ENCODE results near the gene DAD1.
"Not testable (repeated sequence)": the region's sequence is repeated elsewhere in the genome, so short reads cannot be mapped to it uniquely, and the experiment has no call there.

DAD1 gene

GRCh38 chr14:22566266-22566665 is 22.8 kb downstream of the DAD1 start:
- H3K4me2 ChIP-seq (ENCODE audit: low read length); H3K9me3 ChIP-seq (replicated peaks; ENCODE audit: low read length); H3K9ac ChIP-seq (ENCODE audit: low read depth, low read length); H3K27me3 ChIP-seq (ENCODE audit: control insufficient read depth, insufficient read depth, low read length); H3K4me1 ChIP-seq (ENCODE audit: control insufficient read depth, insufficient read depth, low read length); H3K4me3 ChIP-seq (ENCODE audit: low read length): not testable (repeated sequence)
- H3K36me3 ChIP-seq (ENCODE audit: insufficient read depth, low read length) = peaks cover 67% of the 10 kb centered on the region

GRCh38 chr14:22565391-22565945 is 23.6 kb downstream of the DAD1 start:
- Histone ChIP-seq H3K9me3 (replicated peaks; ENCODE audit: low read length) (no peaks in the 10 kb centered on the region), H3K27me3 (ENCODE audit: control insufficient read depth, insufficient read depth, low read length) (no peaks in the 10 kb centered on the region), H3K4me3 (ENCODE audit: low read length) (no peak overlapping the region), H3K4me1 (ENCODE audit: control insufficient read depth, insufficient read depth, low read length) (peaks cover 4% of the 10 kb centered on the region), H3K9ac (ENCODE audit: low read depth, low read length) (no peak overlapping the region), H3K4me2 (ENCODE audit: low read length) (no peak overlapping the region), H3K36me3 (ENCODE audit: insufficient read depth, low read length) (peaks cover 68% of the 10 kb centered on the region)

- Histone ChIP-seq H3K9me3 (replicated peaks; ENCODE audit: low read length) (no peaks in the 10 kb centered on the region), H3K36me3 (ENCODE audit: insufficient read depth, low read length) (peaks cover 62% of the 10 kb centered on the region), H3K4me1 (ENCODE audit: control insufficient read depth, insufficient read depth, low read length) (peaks cover under 1% of the 10 kb centered on the region), H3K9ac (ENCODE audit: low read depth, low read length) (no peak overlapping the region), H3K4me2 (ENCODE audit: low read length) (no peak overlapping the region), H3K4me3 (ENCODE audit: low read length) (no peak overlapping the region), H3K27me3 (ENCODE audit: control insufficient read depth, insufficient read depth, low read length) (no peaks in the 10 kb centered on the region)
These were observed 24.6 kb downstream of the DAD1 start for GRCh38 chr14:22564463-22564862.

- Histone ChIP-seq H3K9me3 (replicated peaks; ENCODE audit: low read length) (no peaks in the 10 kb centered on the region), H3K9ac (ENCODE audit: low read depth, low read length) (no peak overlapping the region), H3K4me1 (ENCODE audit: control insufficient read depth, insufficient read depth, low read length) (peaks cover 3% of the 10 kb centered on the region), H3K4me2 (ENCODE audit: low read length) (no peak overlapping the region), H3K27me3 (ENCODE audit: control insufficient read depth, insufficient read depth, low read length) (no peaks in the 10 kb centered on the region), H3K36me3 (ENCODE audit: insufficient read depth, low read length) (peaks cover 57% of the 10 kb centered on the region), H3K4me3 (ENCODE audit: low read length) (no peak overlapping the region)
These were observed 25.0 kb downstream of the DAD1 start for GRCh38 chr14:22563987-22564386.

GRCh38 chr14:22561661-22562579 is 27.1 kb downstream of the DAD1 start:
- H3K9me3 ChIP-seq (replicated peaks; ENCODE audit: low read length) = no peaks in the 10 kb centered on the region
- H3K4me3 ChIP-seq (ENCODE audit: low read length) = no peak overlapping the region
- H3K4me2 ChIP-seq (ENCODE audit: low read length) = no peak overlapping the region
- H3K27me3 ChIP-seq (ENCODE audit: control insufficient read depth, insufficient read depth, low read length) = no peaks in the 10 kb centered on the region
- no peak overlapping the region for H3K9ac ChIP-seq (ENCODE audit: low read depth, low read length)
- H3K4me1 ChIP-seq (ENCODE audit: control insufficient read depth, insufficient read depth, low read length) = peaks cover 7% of the 10 kb centered on the region
- H3K36me3 ChIP-seq (ENCODE audit: insufficient read depth, low read length) = peaks cover 38% of the 10 kb centered on the region

- Histone ChIP-seq H3K9me3 (replicated peaks; ENCODE audit: low read length) (no peaks in the 10 kb centered on the region), H3K4me3 (ENCODE audit: low read length) (no peak overlapping the region), H3K27me3 (ENCODE audit: control insufficient read depth, insufficient read depth, low read length) (no peaks in the 10 kb centered on the region), H3K36me3 (ENCODE audit: insufficient read depth, low read length) (peaks cover 34% of the 10 kb centered on the region), H3K9ac (ENCODE audit: low read depth, low read length) (no peak overlapping the region), H3K4me1 (ENCODE audit: control insufficient read depth, insufficient read depth, low read length) (peaks cover 12% of the 10 kb centered on the region), H3K4me2 (ENCODE audit: low read length) (no peak overlapping the region)
These were observed 27.7 kb downstream of the DAD1 start for GRCh38 chr14:22561366-22561660.

GRCh38 chr14:22560662-22561365 is 28.2 kb downstream of the DAD1 start:
- H3K9ac ChIP-seq (ENCODE audit: low read depth, low read length) = no peak overlapping the region
- peaks cover 17% of the 10 kb centered on the region for H3K4me1 ChIP-seq (ENCODE audit: control insufficient read depth, insufficient read depth, low read length)
- no peak overlapping the region for H3K4me3 ChIP-seq (ENCODE audit: low read length)
- H3K36me3 ChIP-seq (ENCODE audit: insufficient read depth, low read length) = peaks cover 31% of the 10 kb centered on the region
- no peaks in the 10 kb centered on the region for H3K27me3 ChIP-seq (ENCODE audit: control insufficient read depth, insufficient read depth, low read length)
- no peak overlapping the region for H3K4me2 ChIP-seq (ENCODE audit: low read length)
- no peaks in the 10 kb centered on the region for H3K9me3 ChIP-seq (replicated peaks; ENCODE audit: low read length)

- H3K4me3 ChIP-seq (ENCODE audit: low read length) = no peak overlapping the region
- H3K36me3 ChIP-seq (ENCODE audit: insufficient read depth, low read length) = peaks cover 14% of the 10 kb centered on the region
- H3K27me3 ChIP-seq (ENCODE audit: control insufficient read depth, insufficient read depth, low read length) = no peaks in the 10 kb centered on the region
- peaks cover 23% of the 10 kb centered on the region for H3K4me1 ChIP-seq (ENCODE audit: control insufficient read depth, insufficient read depth, low read length)
- no peak overlapping the region for H3K4me2 ChIP-seq (ENCODE audit: low read length)
- no peaks in the 10 kb centered on the region for H3K9me3 ChIP-seq (replicated peaks; ENCODE audit: low read length)
- H3K9ac ChIP-seq (ENCODE audit: low read depth, low read length) = no peak overlapping the region
These were observed 30.0 kb downstream of the DAD1 start for GRCh38 chr14:22559041-22559440.

GRCh38 chr14:22558221-22558913 is 30.7 kb downstream of the DAD1 start:
- Histone ChIP-seq H3K9me3 (replicated peaks; ENCODE audit: low read length) (no peaks in the 10 kb centered on the region), H3K4me1 (ENCODE audit: control insufficient read depth, insufficient read depth, low read length) (peaks cover 23% of the 10 kb centered on the region), H3K9ac (ENCODE audit: low read depth, low read length) (no peak overlapping the region), H3K36me3 (ENCODE audit: insufficient read depth, low read length) (peaks cover 7% of the 10 kb centered on the region), H3K27me3 (ENCODE audit: control insufficient read depth, insufficient read depth, low read length) (no peaks in the 10 kb centered on the region), H3K4me2 (ENCODE audit: low read length) (no peak overlapping the region), H3K4me3 (ENCODE audit: low read length) (no peak overlapping the region)

GRCh38 chr14:22557846-22558220 is 31.2 kb downstream of the DAD1 start:
- Histone ChIP-seq H3K36me3 (ENCODE audit: insufficient read depth, low read length) (peaks cover 6% of the 10 kb centered on the region), H3K27me3 (ENCODE audit: control insufficient read depth, insufficient read depth, low read length) (no peaks in the 10 kb centered on the region), H3K4me3 (ENCODE audit: low read length) (no peak overlapping the region), H3K9me3 (replicated peaks; ENCODE audit: low read length) (no peaks in the 10 kb centered on the region), H3K4me1 (ENCODE audit: control insufficient read depth, insufficient read depth, low read length) (peaks cover 23% of the 10 kb centered on the region), H3K4me2 (ENCODE audit: low read length) (no peak overlapping the region), H3K9ac (ENCODE audit: low read depth, low read length) (no peak overlapping the region)

- Histone ChIP-seq H3K4me3 (ENCODE audit: low read length) (peak overlapping the region; percentile 63), H3K9ac (ENCODE audit: low read depth, low read length) (peak overlapping the region; percentile 78), H3K27me3 (ENCODE audit: control insufficient read depth, insufficient read depth, low read length) (no peaks in the 10 kb centered on the region), H3K4me1 (ENCODE audit: control insufficient read depth, insufficient read depth, low read length) (peaks cover 23% of the 10 kb centered on the region), H3K9me3 (replicated peaks; ENCODE audit: low read length) (no peaks in the 10 kb centered on the region), H3K36me3 (ENCODE audit: insufficient read depth, low read length) (peaks cover 6% of the 10 kb centered on the region), H3K4me2 (ENCODE audit: low read length) (peak overlapping the region; percentile 93)
These were observed 31.9 kb downstream of the DAD1 start for GRCh38 chr14:22556990-22557623.

All from skeletal muscle satellite cell (primary cell).